Ishikawa (cell line): ENCODE results near the gene SULT4A1.

Experiments
- CEBPB ChIP-seq: IDR thresholded peaks from 2 replicates; pipeline ENCODE4 v1.6.1; 2012
- CREB1 ChIP-seq: IDR thresholded peaks from 2 replicates; pipeline ENCODE4 v1.6.1; 2012; ENCODE audit warnings: low read depth
- EGR1 ChIP-seq: IDR thresholded peaks from 2 replicates; pipeline ENCODE4 v1.6.1; 2012
- EP300 ChIP-seq: IDR thresholded peaks from 2 replicates; pipeline ENCODE4 v1.6.1; 2012; ENCODE audit warnings: borderline replicate concordance
- FOXM1 ChIP-seq: IDR thresholded peaks from 2 replicates; pipeline ENCODE4 v1.6.1; 2012; ENCODE audit warnings: low read depth, borderline replicate concordance
- NFIC ChIP-seq: IDR thresholded peaks from 2 replicates; pipeline ENCODE4 v1.6.1; 2012
- RAD21 ChIP-seq: IDR thresholded peaks from 2 replicates; pipeline ENCODE4 v1.6.1; 2012; ENCODE audit warnings: low read depth
- TAF1 ChIP-seq: IDR thresholded peaks from 2 replicates; pipeline ENCODE4 v1.6.1; 2012; ENCODE audit warnings: low read depth, mild to moderate bottlenecking
- TCF12 ChIP-seq: IDR thresholded peaks from 2 replicates; pipeline ENCODE4 v1.6.1; 2012; ENCODE audit warnings: low read depth
- TEAD4 ChIP-seq: IDR thresholded peaks from 2 replicates; pipeline ENCODE4 v1.6.1; 2012
- YY1 ChIP-seq: IDR thresholded peaks from 2 replicates; pipeline ENCODE4 v1.6.1; 2012; ENCODE audit warnings: low read depth
- ZBTB7A ChIP-seq: IDR thresholded peaks from 2 replicates; pipeline ENCODE4 v1.6.1; 2012; ENCODE audit warnings: low read depth
- TF ChIP-seq, protein P1 (sequence below): IDR thresholded peaks from 2 replicates; pipeline ENCODE4 v1.6.1; 2012
- TF ChIP-seq, protein P2 (sequence below): IDR thresholded peaks from 2 replicates; pipeline ENCODE4 v1.6.1; 2012; ENCODE audit warnings: low read depth, mild to moderate bottlenecking
- TF ChIP-seq, protein P3 (sequence below): IDR thresholded peaks from 2 replicates; pipeline ENCODE4 v1.6.1; 2012

The SULT4A1 gene

DNA sequence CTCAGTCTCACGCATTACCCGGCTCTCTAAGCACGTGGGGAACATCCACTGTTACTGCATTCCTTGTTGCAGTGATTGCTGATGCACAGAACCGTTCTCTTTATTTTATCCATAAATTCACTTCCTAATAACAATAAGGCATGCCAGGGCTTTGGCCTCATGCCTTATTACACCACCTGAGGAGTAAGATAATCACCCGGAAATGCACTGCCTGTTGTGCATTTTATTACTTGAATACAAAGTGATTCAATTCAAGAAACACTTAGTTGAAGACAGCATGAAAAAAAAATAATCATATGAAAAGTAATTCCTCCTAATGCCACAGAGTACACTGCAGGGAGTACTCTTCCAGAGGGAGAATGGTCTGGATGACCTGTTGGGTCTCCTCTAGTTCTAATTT lies 69.4 kb downstream of the SULT4A1 start:
- TF ChIP-seq EGR1 (no peak), CREB1 (no peak), TCF12 (no peak), CEBPB (no peak), TEAD4 (no peak), TAF1 (no peak), EP300 (no peak), ZBTB7A (no peak), FOXM1 (no peak), RAD21 (no peak)
- TF ChIP-seq, protein P1, sequence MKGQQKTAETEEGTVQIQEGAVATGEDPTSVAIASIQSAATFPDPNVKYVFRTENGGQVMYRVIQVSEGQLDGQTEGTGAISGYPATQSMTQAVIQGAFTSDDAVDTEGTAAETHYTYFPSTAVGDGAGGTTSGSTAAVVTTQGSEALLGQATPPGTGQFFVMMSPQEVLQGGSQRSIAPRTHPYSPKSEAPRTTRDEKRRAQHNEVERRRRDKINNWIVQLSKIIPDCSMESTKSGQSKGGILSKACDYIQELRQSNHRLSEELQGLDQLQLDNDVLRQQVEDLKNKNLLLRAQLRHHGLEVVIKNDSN: no peak

DNA sequence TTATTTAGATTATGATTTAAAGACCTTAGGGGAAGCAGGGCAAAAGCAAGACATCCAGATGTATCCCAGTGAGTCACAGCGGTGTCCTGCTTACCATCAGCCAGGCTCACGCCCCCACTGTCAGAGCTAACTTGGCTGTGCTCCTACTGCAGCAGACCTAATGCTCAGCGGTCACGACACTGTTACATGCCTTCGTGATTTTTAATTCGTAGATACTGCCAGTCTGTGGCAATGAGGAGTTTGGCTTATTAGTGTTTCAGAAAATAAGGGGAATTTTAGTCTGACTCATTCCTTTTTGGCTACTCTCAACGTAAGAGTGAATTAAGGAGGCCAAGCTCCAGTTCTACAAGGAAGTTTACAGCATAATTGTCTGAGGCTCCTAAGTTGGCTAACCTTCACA lies 72.9 kb downstream of the SULT4A1 start:
- TF ChIP-seq FOXM1: no peak
- TF ChIP-seq TCF12: no peak
- TF ChIP-seq EP300: no peak
- TF ChIP-seq EGR1: no peak
- TF ChIP-seq TEAD4: no peak
- TF ChIP-seq TAF1: no peak
- no peak for TF ChIP-seq ZBTB7A
- TF ChIP-seq CREB1: no peak
- TF ChIP-seq, protein P2, sequence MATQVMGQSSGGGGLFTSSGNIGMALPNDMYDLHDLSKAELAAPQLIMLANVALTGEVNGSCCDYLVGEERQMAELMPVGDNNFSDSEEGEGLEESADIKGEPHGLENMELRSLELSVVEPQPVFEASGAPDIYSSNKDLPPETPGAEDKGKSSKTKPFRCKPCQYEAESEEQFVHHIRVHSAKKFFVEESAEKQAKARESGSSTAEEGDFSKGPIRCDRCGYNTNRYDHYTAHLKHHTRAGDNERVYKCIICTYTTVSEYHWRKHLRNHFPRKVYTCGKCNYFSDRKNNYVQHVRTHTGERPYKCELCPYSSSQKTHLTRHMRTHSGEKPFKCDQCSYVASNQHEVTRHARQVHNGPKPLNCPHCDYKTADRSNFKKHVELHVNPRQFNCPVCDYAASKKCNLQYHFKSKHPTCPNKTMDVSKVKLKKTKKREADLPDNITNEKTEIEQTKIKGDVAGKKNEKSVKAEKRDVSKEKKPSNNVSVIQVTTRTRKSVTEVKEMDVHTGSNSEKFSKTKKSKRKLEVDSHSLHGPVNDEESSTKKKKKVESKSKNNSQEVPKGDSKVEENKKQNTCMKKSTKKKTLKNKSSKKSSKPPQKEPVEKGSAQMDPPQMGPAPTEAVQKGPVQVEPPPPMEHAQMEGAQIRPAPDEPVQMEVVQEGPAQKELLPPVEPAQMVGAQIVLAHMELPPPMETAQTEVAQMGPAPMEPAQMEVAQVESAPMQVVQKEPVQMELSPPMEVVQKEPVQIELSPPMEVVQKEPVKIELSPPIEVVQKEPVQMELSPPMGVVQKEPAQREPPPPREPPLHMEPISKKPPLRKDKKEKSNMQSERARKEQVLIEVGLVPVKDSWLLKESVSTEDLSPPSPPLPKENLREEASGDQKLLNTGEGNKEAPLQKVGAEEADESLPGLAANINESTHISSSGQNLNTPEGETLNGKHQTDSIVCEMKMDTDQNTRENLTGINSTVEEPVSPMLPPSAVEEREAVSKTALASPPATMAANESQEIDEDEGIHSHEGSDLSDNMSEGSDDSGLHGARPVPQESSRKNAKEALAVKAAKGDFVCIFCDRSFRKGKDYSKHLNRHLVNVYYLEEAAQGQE: no peak
- TF ChIP-seq CEBPB: no peak

DNA sequence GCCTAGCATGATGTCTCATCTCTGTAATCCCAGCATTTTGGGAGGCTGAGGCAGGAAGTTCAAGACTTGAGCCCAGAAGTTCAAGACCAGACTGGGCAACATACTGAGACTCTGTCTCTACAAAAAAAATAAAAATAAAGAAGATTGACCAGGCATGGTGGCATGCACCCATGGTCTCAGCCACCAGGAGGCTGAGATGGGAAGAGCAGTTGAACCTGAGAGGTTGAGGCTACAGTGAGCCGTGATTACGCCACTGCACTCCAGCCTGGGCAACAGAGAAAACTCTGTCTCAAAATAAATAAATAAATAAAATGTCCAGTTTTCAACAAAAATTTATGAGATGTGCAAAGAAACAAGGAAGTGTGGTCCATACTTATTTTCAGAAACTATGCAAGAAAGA lies 78.5 kb downstream of the SULT4A1 start:
- TF ChIP-seq EP300: no peak
- no peak for TF ChIP-seq RAD21
- TF ChIP-seq YY1: no peak
- no peak for TF ChIP-seq FOXM1
- no peak for TF ChIP-seq TEAD4
- TF ChIP-seq TCF12: no peak
- no peak for TF ChIP-seq CREB1
- TF ChIP-seq, protein P3, sequence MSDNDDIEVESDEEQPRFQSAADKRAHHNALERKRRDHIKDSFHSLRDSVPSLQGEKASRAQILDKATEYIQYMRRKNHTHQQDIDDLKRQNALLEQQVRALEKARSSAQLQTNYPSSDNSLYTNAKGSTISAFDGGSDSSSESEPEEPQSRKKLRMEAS: no peak
- no peak for TF ChIP-seq NFIC
- TF ChIP-seq, protein P2: no peak
- TF ChIP-seq TAF1: no peak
- TF ChIP-seq, protein P1: no peak
- no peak for TF ChIP-seq ZBTB7A

DNA sequence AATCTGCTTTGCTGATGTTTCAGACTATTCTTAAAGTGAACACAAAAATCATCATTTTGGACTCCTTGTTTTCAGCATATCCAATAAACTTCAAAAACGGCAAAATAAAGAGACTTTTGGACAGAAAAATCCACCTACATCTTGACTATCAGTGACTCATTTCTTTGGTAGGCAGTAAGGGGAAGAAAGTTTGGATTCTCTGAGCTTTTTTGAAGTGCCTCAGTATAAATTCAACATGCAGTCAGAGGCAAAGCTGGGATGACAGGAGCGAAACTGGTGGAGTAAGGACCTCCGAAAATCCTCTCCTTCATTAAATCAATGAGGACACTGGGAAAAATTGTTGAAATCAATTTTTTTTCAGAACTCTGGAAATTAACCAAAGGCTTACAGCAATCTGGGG lies 79.9 kb downstream of the SULT4A1 start:
- TF ChIP-seq, protein P1: no peak
- no peak for TF ChIP-seq EGR1
- no peak for TF ChIP-seq CEBPB

DNA sequence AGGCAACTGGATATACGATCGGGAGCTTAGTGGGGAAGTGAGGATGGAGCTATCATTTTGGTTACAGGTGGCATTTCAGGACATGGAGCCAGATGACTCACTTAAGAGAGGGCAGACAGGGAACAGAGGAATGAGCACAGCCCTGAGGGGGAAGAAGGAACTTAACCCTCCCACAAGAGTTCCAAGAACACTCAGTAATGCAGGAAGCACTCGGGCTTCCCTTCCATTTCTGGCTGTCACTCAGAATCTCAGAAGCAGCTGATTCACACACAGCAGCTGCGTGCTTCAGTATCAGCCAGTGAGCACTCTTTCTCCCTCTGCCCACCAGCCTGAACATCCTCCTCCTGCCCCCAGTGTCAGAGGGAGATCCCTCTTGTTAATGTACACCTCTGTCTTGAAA lies 85.0 kb downstream of the SULT4A1 start:
- TF ChIP-seq TAF1 (no peak), CREB1 (no peak)
- TF ChIP-seq, protein P1: no peak

DNA sequence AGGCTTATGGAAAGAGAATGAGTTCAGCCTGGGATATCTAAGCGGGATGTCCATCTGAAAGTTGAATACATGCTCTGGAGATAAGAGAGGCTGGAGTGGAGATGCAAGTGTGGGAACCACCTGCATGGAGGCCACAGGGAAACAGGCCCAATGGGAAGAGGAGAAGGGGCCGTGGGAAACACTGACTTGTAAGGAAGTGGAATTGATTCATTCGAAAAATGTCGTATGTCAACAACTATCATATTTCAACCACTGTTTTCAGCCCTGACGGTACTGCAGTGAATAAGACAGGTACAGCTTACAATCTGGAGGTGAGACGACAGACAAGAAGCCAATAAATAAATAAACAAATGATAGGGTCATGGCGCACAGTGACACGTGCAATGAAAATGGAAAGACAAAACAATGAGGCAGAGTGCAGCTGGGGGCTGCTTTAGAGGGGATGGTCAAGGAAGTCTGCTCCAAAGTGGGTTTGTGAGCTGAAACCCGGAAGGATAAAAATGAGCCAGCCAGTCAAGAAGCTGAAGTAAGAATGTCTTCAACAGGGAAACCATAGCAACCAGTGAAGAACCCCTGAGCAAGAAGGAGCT lies 86.1 kb downstream of the SULT4A1 start:
- TF ChIP-seq, protein P1: no peak
- TF ChIP-seq TAF1 (no peak), TCF12 (no peak), NFIC (no peak), TEAD4 (no peak), YY1 (no peak), RAD21 (no peak), EP300 (no peak), EGR1 (no peak), FOXM1 (no peak), CEBPB (no peak), ZBTB7A (no peak)
- TF ChIP-seq, protein P3: no peak
- TF ChIP-seq, protein P2: no peak
